ENCODE measurements around the gene CACNA2D1. TPM values are rescaled to one million over a fixed set of nuclear protein-coding genes. Genes with fewer than 3 reads are reported as not detected.

Gene CACNA2D1
- total RNA-seq, 1 donor from 2014 or later: 116 TPM

GRCh38 chr7:82313269-82313668, 130.3 kb downstream of the CACNA2D1 start:
- Histone ChIP-seq H3K9me3 (ENCODE audit: control insufficient read depth in 3 of 3, low read length in 3 of 3) (peaks cover 0 to 2% (median 0%) of the 10 kb centered on the region in 3 donors), H3K4me3 (ENCODE audit: low read length in 3 of 3) (no peak overlapping the region), H3K4me1 (ENCODE audit: control insufficient read depth in 3 of 3, insufficient read depth in 3 of 3, low read length in 3 of 3) (peaks cover 9 to 16% (median 15%) of the 10 kb centered on the region in 3 donors), H3K27me3 (ENCODE audit: control insufficient read depth in 3 of 3, insufficient read depth in 3 of 3, low read length in 3 of 3) (no peaks in the 10 kb centered on the region), H3K27ac (ENCODE audit: low read depth, low read length) (no peak overlapping the region), H3K9ac (ENCODE audit: low read depth in 1 of 3, low read length in 3 of 3) (no peak overlapping the region), H3K36me3 (ENCODE audit: control insufficient read depth in 3 of 3, insufficient read depth in 3 of 3, low read length in 3 of 3) (no peaks in the 10 kb centered on the region)

- Histone ChIP-seq H3K4me1 (ENCODE audit: control insufficient read depth in 3 of 3, insufficient read depth in 3 of 3, low read length in 3 of 3) (peaks cover 9 to 15% (median 12%) of the 10 kb centered on the region in 3 donors), H3K27me3 (ENCODE audit: control insufficient read depth in 3 of 3, insufficient read depth in 3 of 3, low read length in 3 of 3) (no peaks in the 10 kb centered on the region), H3K9ac (ENCODE audit: low read depth in 1 of 3, low read length in 3 of 3) (no peak overlapping the region), H3K9me3 (ENCODE audit: control insufficient read depth in 3 of 3, low read length in 3 of 3) (peaks cover 0 to 2% (median 0%) of the 10 kb centered on the region in 3 donors), H3K4me3 (ENCODE audit: low read length in 3 of 3) (no peak overlapping the region), H3K27ac (ENCODE audit: low read depth, low read length) (no peak overlapping the region), H3K36me3 (ENCODE audit: control insufficient read depth in 3 of 3, insufficient read depth in 3 of 3, low read length in 3 of 3) (no peaks in the 10 kb centered on the region)
Measured at GRCh38 chr7:82312646-82313045, 130.9 kb downstream of the CACNA2D1 start.

DNA sequence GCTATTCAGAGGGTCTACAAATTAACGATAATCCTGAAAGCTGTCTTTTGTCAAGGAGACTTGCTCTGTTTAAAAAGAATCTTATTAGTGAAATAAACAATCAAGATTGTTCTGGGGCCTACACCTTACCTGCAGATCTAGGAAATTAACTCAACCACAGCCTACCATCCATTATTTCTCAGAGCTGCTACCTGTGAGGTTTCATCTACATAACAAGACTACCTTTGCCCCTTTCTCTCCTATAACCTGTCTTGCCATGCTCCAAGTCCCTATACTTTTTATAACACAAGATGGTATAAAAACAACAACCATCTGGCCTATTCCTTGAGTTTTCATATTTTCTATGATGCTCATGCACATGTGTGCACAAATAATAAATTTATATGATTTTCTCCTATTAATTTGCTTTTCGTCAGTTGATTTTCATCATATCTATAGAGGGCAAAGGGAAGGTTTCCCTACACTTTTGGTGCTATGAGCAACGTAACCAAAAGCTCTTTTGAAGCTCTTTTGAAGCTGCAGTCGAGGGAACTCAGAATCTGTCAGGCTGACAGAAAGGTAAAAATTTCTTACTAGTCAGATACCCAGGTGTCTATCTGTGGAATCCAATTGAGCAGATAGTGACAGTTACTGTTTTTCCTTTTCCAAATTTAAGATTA, 138.1 kb downstream of the CACNA2D1 start:
- Histone ChIP-seq H3K27ac (ENCODE audit: low read depth, low read length) (no peak overlapping the region), H3K36me3 (ENCODE audit: control insufficient read depth in 3 of 3, insufficient read depth in 3 of 3, low read length in 3 of 3) (no peaks in the 10 kb centered on the region), H3K4me1 (ENCODE audit: control insufficient read depth in 3 of 3, insufficient read depth in 3 of 3, low read length in 3 of 3) (peaks cover 0 to 3% (median 0%) of the 10 kb centered on the region in 3 donors), H3K27me3 (ENCODE audit: control insufficient read depth in 3 of 3, insufficient read depth in 3 of 3, low read length in 3 of 3) (no peaks in the 10 kb centered on the region), H3K4me3 (ENCODE audit: low read length in 3 of 3) (no peak overlapping the region), H3K9me3 (ENCODE audit: control insufficient read depth in 3 of 3, low read length in 3 of 3) (peaks cover 0 to 2% (median 0%) of the 10 kb centered on the region in 3 donors), H3K9ac (ENCODE audit: low read depth in 1 of 3, low read length in 3 of 3) (no peak overlapping the region)

DNA sequence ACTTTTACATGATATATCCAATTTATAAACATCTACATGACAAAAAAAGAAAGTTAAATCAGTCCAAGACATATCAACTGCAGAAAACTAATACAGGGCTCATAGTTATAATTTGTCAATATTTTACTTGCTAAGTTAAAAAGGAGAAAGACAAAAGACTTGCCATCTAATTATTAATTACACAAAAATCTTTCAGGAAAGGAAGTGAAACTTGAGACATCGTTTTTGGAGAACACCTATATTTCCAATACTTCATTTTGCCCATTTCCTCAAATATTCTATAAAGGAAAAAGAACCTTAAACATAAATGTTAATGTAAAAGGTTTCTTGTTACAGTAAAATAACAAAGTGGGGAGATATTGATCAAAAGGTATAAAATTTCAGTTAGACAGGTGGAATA, 148.7 kb downstream of the CACNA2D1 start:
- H3K9ac ChIP-seq (ENCODE audit: low read depth in 1 of 3, low read length in 3 of 3): no peak overlapping the region
- H3K27me3 ChIP-seq (ENCODE audit: control insufficient read depth in 3 of 3, insufficient read depth in 3 of 3, low read length in 3 of 3): no peaks in the 10 kb centered on the region
- H3K9me3 ChIP-seq (ENCODE audit: control insufficient read depth in 3 of 3, low read length in 3 of 3): peaks cover 0 to 3% (median 0%) of the 10 kb centered on the region in 3 donors
- no peaks in the 10 kb centered on the region for H3K4me1 ChIP-seq (ENCODE audit: control insufficient read depth in 3 of 3, insufficient read depth in 3 of 3, low read length in 3 of 3)
- H3K27ac ChIP-seq (ENCODE audit: low read depth, low read length): no peak overlapping the region
- no peaks in the 10 kb centered on the region for H3K36me3 ChIP-seq (ENCODE audit: control insufficient read depth in 3 of 3, insufficient read depth in 3 of 3, low read length in 3 of 3)
- H3K4me3 ChIP-seq (ENCODE audit: low read length in 3 of 3): no peak overlapping the region

DNA sequence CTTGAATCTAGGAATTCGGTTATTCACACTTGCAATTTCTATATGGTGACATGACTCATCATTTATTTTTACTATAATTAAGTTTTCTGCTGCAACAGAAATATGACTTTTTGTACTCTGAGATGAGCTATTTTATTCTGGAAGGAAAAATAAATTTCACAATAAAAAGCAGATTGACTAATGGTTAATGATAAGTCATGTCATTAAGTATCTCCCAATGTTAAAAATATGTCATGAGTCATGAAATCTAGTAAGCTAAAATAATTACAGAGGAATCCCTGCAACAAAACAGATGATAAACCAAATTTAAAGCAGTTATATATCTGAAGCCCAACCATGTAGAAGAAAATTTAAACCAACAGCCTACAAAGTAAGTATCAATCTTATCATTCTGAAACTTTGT, 149.2 kb downstream of the CACNA2D1 start:
- no peak overlapping the region for H3K27ac ChIP-seq (ENCODE audit: low read depth, low read length)
- H3K36me3 ChIP-seq (ENCODE audit: control insufficient read depth in 3 of 3, insufficient read depth in 3 of 3, low read length in 3 of 3): no peaks in the 10 kb centered on the region
- no peak overlapping the region for H3K9ac ChIP-seq (ENCODE audit: low read depth in 1 of 3, low read length in 3 of 3)
- H3K4me3 ChIP-seq (ENCODE audit: low read length in 3 of 3): no peak overlapping the region
- no peaks in the 10 kb centered on the region for H3K4me1 ChIP-seq (ENCODE audit: control insufficient read depth in 3 of 3, insufficient read depth in 3 of 3, low read length in 3 of 3)
- peaks cover 0 to 3% (median 0%) of the 10 kb centered on the region in 3 donors for H3K9me3 ChIP-seq (ENCODE audit: control insufficient read depth in 3 of 3, low read length in 3 of 3)
- no peaks in the 10 kb centered on the region for H3K27me3 ChIP-seq (ENCODE audit: control insufficient read depth in 3 of 3, insufficient read depth in 3 of 3, low read length in 3 of 3)

- no peak overlapping the region for H3K4me3 ChIP-seq (ENCODE audit: low read length in 3 of 3)
- no peaks in the 10 kb centered on the region for H3K36me3 ChIP-seq (ENCODE audit: control insufficient read depth in 3 of 3, insufficient read depth in 3 of 3, low read length in 3 of 3)
- peaks cover 0 to 3% (median 0%) of the 10 kb centered on the region in 3 donors for H3K9me3 ChIP-seq (ENCODE audit: control insufficient read depth in 3 of 3, low read length in 3 of 3)
- no peak overlapping the region for H3K27ac ChIP-seq (ENCODE audit: low read depth, low read length)
- peaks cover 3 to 4% (median 4%) of the 10 kb centered on the region in 3 donors for H3K4me1 ChIP-seq (ENCODE audit: control insufficient read depth in 3 of 3, insufficient read depth in 3 of 3, low read length in 3 of 3)
- no peaks in the 10 kb centered on the region for H3K27me3 ChIP-seq (ENCODE audit: control insufficient read depth in 3 of 3, insufficient read depth in 3 of 3, low read length in 3 of 3)
- no peak overlapping the region for H3K9ac ChIP-seq (ENCODE audit: low read depth in 1 of 3, low read length in 3 of 3)
Measured at GRCh38 chr7:82293467-82293866, 150.1 kb downstream of the CACNA2D1 start.

DNA sequence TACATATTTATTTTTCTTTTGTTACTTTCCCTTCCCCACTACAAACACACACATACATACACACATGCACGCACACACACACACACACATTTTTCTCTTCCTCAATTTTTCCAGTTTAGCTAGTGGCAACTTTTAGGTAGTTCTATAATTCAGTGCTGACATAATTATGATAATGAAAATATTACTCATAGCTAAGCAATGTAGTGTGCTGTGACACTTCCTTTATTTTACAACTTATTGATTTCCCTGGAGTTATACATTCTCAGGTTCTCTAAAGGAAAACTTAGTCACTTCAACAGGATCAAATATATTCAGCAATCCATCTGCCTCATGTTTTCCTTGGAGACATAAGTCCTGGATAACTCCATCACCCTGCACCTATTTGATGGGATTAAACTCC, 151.6 kb downstream of the CACNA2D1 start:
- no peaks in the 10 kb centered on the region for H3K27me3 ChIP-seq (ENCODE audit: control insufficient read depth in 3 of 3, insufficient read depth in 3 of 3, low read length in 3 of 3)
- H3K27ac ChIP-seq (ENCODE audit: low read depth, low read length): no peak overlapping the region

GRCh38 chr7:82289889-82290288, 153.7 kb downstream of the CACNA2D1 start:
- H3K9me3 ChIP-seq (ENCODE audit: control insufficient read depth in 3 of 3, low read length in 3 of 3): peaks cover 0 to 3% (median 0%) of the 10 kb centered on the region in 3 donors
- H3K9ac ChIP-seq (ENCODE audit: low read depth in 1 of 3, low read length in 3 of 3): no peak overlapping the region
- H3K27ac ChIP-seq (ENCODE audit: low read depth, low read length): no peak overlapping the region
- H3K4me3 ChIP-seq (ENCODE audit: low read length in 3 of 3): no peak overlapping the region
- H3K27me3 ChIP-seq (ENCODE audit: control insufficient read depth in 3 of 3, insufficient read depth in 3 of 3, low read length in 3 of 3): no peaks in the 10 kb centered on the region
- peaks cover 4 to 6% (median 6%) of the 10 kb centered on the region in 3 donors for H3K4me1 ChIP-seq (ENCODE audit: control insufficient read depth in 3 of 3, insufficient read depth in 3 of 3, low read length in 3 of 3)
- no peaks in the 10 kb centered on the region for H3K36me3 ChIP-seq (ENCODE audit: control insufficient read depth in 3 of 3, insufficient read depth in 3 of 3, low read length in 3 of 3)

More for the DNA sequence above, 151.6 kb downstream of the CACNA2D1 start:
- H3K4me3 ChIP-seq (ENCODE audit: low read length in 3 of 3): no peak overlapping the region
- no peak overlapping the region for H3K9ac ChIP-seq (ENCODE audit: low read depth in 1 of 3, low read length in 3 of 3)
- peaks cover 0 to 3% (median 0%) of the 10 kb centered on the region in 3 donors for H3K9me3 ChIP-seq (ENCODE audit: control insufficient read depth in 3 of 3, low read length in 3 of 3)
- peaks cover 4 to 6% (median 6%) of the 10 kb centered on the region in 3 donors for H3K4me1 ChIP-seq (ENCODE audit: control insufficient read depth in 3 of 3, insufficient read depth in 3 of 3, low read length in 3 of 3)
- no peaks in the 10 kb centered on the region for H3K36me3 ChIP-seq (ENCODE audit: control insufficient read depth in 3 of 3, insufficient read depth in 3 of 3, low read length in 3 of 3)

GRCh38 chr7:82289152-82289535, 154.4 kb downstream of the CACNA2D1 start:
- H3K27me3 ChIP-seq (ENCODE audit: control insufficient read depth in 3 of 3, insufficient read depth in 3 of 3, low read length in 3 of 3): no peaks in the 10 kb centered on the region
- peaks cover 0 to 3% (median 0%) of the 10 kb centered on the region in 3 donors for H3K9me3 ChIP-seq (ENCODE audit: control insufficient read depth in 3 of 3, low read length in 3 of 3)
- no peaks in the 10 kb centered on the region for H3K36me3 ChIP-seq (ENCODE audit: control insufficient read depth in 3 of 3, insufficient read depth in 3 of 3, low read length in 3 of 3)
- no peak overlapping the region for H3K4me3 ChIP-seq (ENCODE audit: low read length in 3 of 3)
- no peak overlapping the region for H3K27ac ChIP-seq (ENCODE audit: low read depth, low read length)
- H3K9ac ChIP-seq (ENCODE audit: low read depth in 1 of 3, low read length in 3 of 3): no peak overlapping the region
- H3K4me1 ChIP-seq (ENCODE audit: control insufficient read depth in 3 of 3, insufficient read depth in 3 of 3, low read length in 3 of 3): peaks cover 4 to 6% (median 6%) of the 10 kb centered on the region in 3 donors

GRCh38 chr7:82286798-82287140, 156.8 kb downstream of the CACNA2D1 start:
- Histone ChIP-seq H3K27ac (ENCODE audit: low read depth, low read length) (peak overlapping the region; percentile 44), H3K9ac (ENCODE audit: low read depth in 1 of 3, low read length in 3 of 3) (no peak overlapping the region), H3K36me3 (ENCODE audit: control insufficient read depth in 3 of 3, insufficient read depth in 3 of 3, low read length in 3 of 3) (no peaks in the 10 kb centered on the region), H3K9me3 (ENCODE audit: control insufficient read depth in 3 of 3, low read length in 3 of 3) (no peaks in the 10 kb centered on the region), H3K4me1 (ENCODE audit: control insufficient read depth in 3 of 3, insufficient read depth in 3 of 3, low read length in 3 of 3) (peaks cover 4 to 6% (median 6%) of the 10 kb centered on the region in 3 donors), H3K27me3 (ENCODE audit: control insufficient read depth in 3 of 3, insufficient read depth in 3 of 3, low read length in 3 of 3) (no peaks in the 10 kb centered on the region), H3K4me3 (ENCODE audit: low read length in 3 of 3) (no peak overlapping the region)
